Large intestine (tissue), 12 donors: Measurements from ENCODE around the gene FAM47C. TPM values are rescaled to one million over a fixed set of nuclear protein-coding genes. Genes with fewer than 3 reads are reported as not detected.
"Not testable (repeated sequence)": the region's sequence is repeated elsewhere in the genome, so short reads cannot be mapped to it uniquely, and the experiment has no call there.

ENCODE experiments used
- DNase-seq, 2 donors: peaks; one replicate each; pipeline versions ENCODE4 v3.0.0 to v3.0.0-alpha.2; 2013
- H3K27ac ChIP-seq: one replicate; pipeline ENCODE4 v1.5.1; 2013; ENCODE audit warnings: low read length
- H3K27me3 ChIP-seq: 2 replicates; pipeline ENCODE4 v1.6.1; 2013; ENCODE audit warnings: low read length; ENCODE audit not compliant: control insufficient read depth, insufficient read depth
- H3K36me3 ChIP-seq: 2 replicates; pipeline ENCODE4 v1.6.1; 2013; ENCODE audit warnings: low read length; ENCODE audit not compliant: control insufficient read depth, insufficient read depth
- H3K4me1 ChIP-seq: one replicate; pipeline ENCODE4 v1.6.1; 2013; ENCODE audit warnings: low read length; ENCODE audit not compliant: control insufficient read depth, insufficient read depth
- H3K4me3 ChIP-seq: one replicate; pipeline ENCODE4 v1.5.1; 2013; ENCODE audit warnings: low read length
- H3K9me3 ChIP-seq: one replicate; pipeline ENCODE4 v1.6.1; 2013; ENCODE audit warnings: mild to moderate bottlenecking, low read depth, low read length, moderate library complexity; ENCODE audit not compliant: control insufficient read depth
- WGBS: methylation state at CpG from one replicate; pipeline ENCODE4 v1.1.5; 2013; ENCODE audit warnings: low lambda C conversion rate; ENCODE audit not compliant: insufficient coverage; 5-methylcytosine and 5-hydroxymethylcytosine counted together
- long read RNA-seq, 11 donors: transcript quantifications; one replicate each; lab custom pipeline, GENCODE V29; 2026
- polyA plus RNA-seq: library from polyadenylated mRNA; unstranded; fragments of 120-200 nt; gene quantifications from one replicate; pipeline ENCODE4 v1.2.1, GENCODE V29; 2013

The FAM47C gene
- polyA plus RNA-seq, result not detected
- long read RNA-seq, donor 1, result 0 reads
- long read RNA-seq, donor 2, result 0 reads
- long read RNA-seq, donor 3, result 0 reads
- long read RNA-seq, donor 4, result 0 reads
- long read RNA-seq, donor 5, result 0 reads
- long read RNA-seq, donor 6, result 0 reads
- long read RNA-seq, donor 7, result 0 reads
- long read RNA-seq, donor 8, result 0 reads
- long read RNA-seq, donor 9, result 0 reads
- long read RNA-seq, donor 10, result 0 reads
- long read RNA-seq, donor 11, result 0 reads

- H3K27me3 ChIP-seq, H3K4me3 ChIP-seq, DNase-seq, H3K9me3 ChIP-seq, H3K36me3 ChIP-seq, H3K27ac ChIP-seq, H3K4me1 ChIP-seq: not testable (repeated sequence)
- no CpG with 5 or more reads among the region's 24 CpGs for WGBS
Measured at GRCh38 chrX:37008182-37008581, at the start of gene FAM47C. Gene FAM47C, plus strand, starts transcription at chrX:37008366. Its CDS starts 45 bp downstream, at chrX:37008411.

GRCh38 chrX:36961590-36961989, 46.6 kb upstream of the FAM47C start:
- WGBS, result 40% methylated on average over 2 of the region's 10 CpGs
- no peaks in the 10 kb centered on the region for H3K4me1 ChIP-seq
- no peak overlapping the region for H3K27ac ChIP-seq
- H3K36me3 ChIP-seq, result no peaks in the 10 kb centered on the region
- H3K27me3 ChIP-seq, result peaks cover 26% of the 10 kb centered on the region
- H3K9me3 ChIP-seq, result peaks cover 2% of the 10 kb centered on the region
- no peak overlapping the region for H3K4me3 ChIP-seq
- DNase-seq, result no peak

GRCh38 chrX:36963069-36963808, 44.9 kb upstream of the FAM47C start:
- no peaks in the 10 kb centered on the region for H3K4me1 ChIP-seq
- peaks cover 20% of the 10 kb centered on the region for H3K27me3 ChIP-seq
- H3K36me3 ChIP-seq, result no peaks in the 10 kb centered on the region
- H3K27ac ChIP-seq, result no peak overlapping the region
- H3K4me3 ChIP-seq, result no peak overlapping the region
- no CpG with 5 or more reads among the region's 63 CpGs for whole genome bisulfite sequencing
- DNase-seq, result peak in 1 of 2 donors; percentile 1
- peaks cover 2% of the 10 kb centered on the region for H3K9me3 ChIP-seq

GRCh38 chrX:36963852-36964251, 44.3 kb upstream of the FAM47C start:
- Histone ChIP-seq H3K4me3 (no peak overlapping the region), H3K27ac (no peak overlapping the region), H3K27me3 (peaks cover 20% of the 10 kb centered on the region), H3K4me1 (no peaks in the 10 kb centered on the region), H3K9me3 (peaks cover 2% of the 10 kb centered on the region), H3K36me3 (no peaks in the 10 kb centered on the region)
- no CpG with 5 or more reads among the region's 45 CpGs for WGBS
- DNase-seq, result no peak

GRCh38 chrX:36973575-36973974, 34.6 kb upstream of the FAM47C start:
- Histone ChIP-seq H3K36me3 (no peaks in the 10 kb centered on the region), H3K4me1 (no peaks in the 10 kb centered on the region), H3K27me3 (no peaks in the 10 kb centered on the region), H3K27ac (no peak overlapping the region), H3K9me3 (no peaks in the 10 kb centered on the region), H3K4me3 (no peak overlapping the region)
- no peak for DNase-seq

GRCh38 chrX:36974911-36975310, 33.3 kb upstream of the FAM47C start:
- no peak overlapping the region for H3K4me3 ChIP-seq
- no peak overlapping the region for H3K27ac ChIP-seq
- H3K36me3 ChIP-seq, result no peaks in the 10 kb centered on the region
- no peaks in the 10 kb centered on the region for H3K9me3 ChIP-seq
- H3K27me3 ChIP-seq, result no peaks in the 10 kb centered on the region
- H3K4me1 ChIP-seq, result no peaks in the 10 kb centered on the region
- WGBS, result no CpG with 5 or more reads among the region's 6 CpGs
- no peak for DNase-seq

- H3K36me3 ChIP-seq, result no peaks in the 10 kb centered on the region
- no CpG with 5 or more reads among the region's 2 CpGs for WGBS
- DNase-seq, result no peak
Measured at GRCh38 chrX:36978886-36979285, 29.3 kb upstream of the FAM47C start.

GRCh38 chrX:36983831-36984230, 24.3 kb upstream of the FAM47C start:
- no peak for DNase-seq
- Histone ChIP-seq H3K9me3 (no peaks in the 10 kb centered on the region), H3K27ac (no peak overlapping the region), H3K27me3 (peaks cover 11% of the 10 kb centered on the region), H3K4me3 (no peak overlapping the region), H3K4me1 (no peaks in the 10 kb centered on the region), H3K36me3 (no peaks in the 10 kb centered on the region)
- no CpG with 5 or more reads among the region's 3 CpGs for WGBS

More at GRCh38 chrX:36978886-36979285, 29.3 kb upstream of the FAM47C start:
- H3K4me3 ChIP-seq, result no peak overlapping the region
- no peaks in the 10 kb centered on the region for H3K9me3 ChIP-seq
- H3K27me3 ChIP-seq, result peaks cover 5% of the 10 kb centered on the region
- H3K4me1 ChIP-seq, result no peaks in the 10 kb centered on the region
- H3K27ac ChIP-seq, result no peak overlapping the region

- not testable (repeated sequence) for H3K36me3 ChIP-seq, H3K4me3 ChIP-seq, H3K27ac ChIP-seq, H3K9me3 ChIP-seq, H3K4me1 ChIP-seq
- no CpG with 5 or more reads among the region's 89 CpGs for WGBS
- peaks cover 11% of the 10 kb centered on the region for H3K27me3 ChIP-seq
- peak in 1 of 2 donors; percentile 2 for DNase-seq
Measured at GRCh38 chrX:36985416-36986209, 22.6 kb upstream of the FAM47C start.

- Histone ChIP-seq H3K4me1 (no peaks in the 10 kb centered on the region), H3K27me3 (peaks cover 11% of the 10 kb centered on the region), H3K27ac (no peak overlapping the region), H3K9me3 (no peaks in the 10 kb centered on the region), H3K36me3 (no peaks in the 10 kb centered on the region), H3K4me3 (no peak overlapping the region)
- no CpG with 5 or more reads among the region's 34 CpGs for WGBS
- DNase-seq, result peak in 1 of 2 donors; percentile 1
Measured at GRCh38 chrX:36986231-36986630, 21.9 kb upstream of the FAM47C start.
